Measurements from ENCODE around the gene MICOS13.

Gene MICOS13

GRCh38 chr19:5666921-5667610 is 13.2 kb downstream of the MICOS13 start:
- no peak for DNase-seq

- DNase-seq = no peak
Observed at GRCh38 chr19:5665781-5666513, 14.4 kb downstream of the MICOS13 start.

GRCh38 chr19:5664515-5664914 is 15.8 kb downstream of the MICOS13 start:
- no peak for DNase-seq

- DNase-seq = no peak
Observed at GRCh38 chr19:5663904-5664303, 16.4 kb downstream of the MICOS13 start.

GRCh38 chr19:5661483-5661882 is 18.8 kb downstream of the MICOS13 start:
- no peak for DNase-seq

GRCh38 chr19:5655412-5655811 is 24.9 kb downstream of the MICOS13 start:
- DNase-seq = no peak

- no peak for DNase-seq
Observed at GRCh38 chr19:5654931-5655330, 25.4 kb downstream of the MICOS13 start.

- DNase-seq = no peak
Observed at GRCh38 chr19:5652261-5652660, 28.1 kb downstream of the MICOS13 start.

- no peak for DNase-seq
Observed at GRCh38 chr19:5651361-5651760, 29.0 kb downstream of the MICOS13 start.

GRCh38 chr19:5648464-5648863 is 31.9 kb downstream of the MICOS13 start:
- DNase-seq = no peak

GRCh38 chr19:5646703-5647102 is 33.6 kb downstream of the MICOS13 start:
- no peak for DNase-seq

- no peak for DNase-seq
Observed at GRCh38 chr19:5645409-5645808, 34.9 kb downstream of the MICOS13 start.

- DNase-seq = no peak
Observed at GRCh38 chr19:5644037-5644436, 36.3 kb downstream of the MICOS13 start.

- DNase-seq = no peak
Observed at GRCh38 chr19:5643060-5643459, 37.3 kb downstream of the MICOS13 start.

GRCh38 chr19:5642204-5642603 is 38.1 kb downstream of the MICOS13 start:
- DNase-seq = no peak

- no peak for DNase-seq
Observed at GRCh38 chr19:5641171-5641570, 39.1 kb downstream of the MICOS13 start.

GRCh38 chr19:5637971-5638370 is 42.3 kb downstream of the MICOS13 start:
- DNase-seq = no peak

GRCh38 chr19:5635427-5635826 is 44.9 kb downstream of the MICOS13 start:
- DNase-seq = no peak

GRCh38 chr19:5632657-5633056 is 47.7 kb downstream of the MICOS13 start:
- no peak for DNase-seq

- no peak for DNase-seq
Observed at GRCh38 chr19:5632241-5632612, 48.1 kb downstream of the MICOS13 start.

GRCh38 chr19:5631567-5632240 is 48.6 kb downstream of the MICOS13 start:
- no peak for DNase-seq

- DNase-seq = no peak
Observed at GRCh38 chr19:5628919-5629481, 51.3 kb downstream of the MICOS13 start.

- no peak for DNase-seq
Observed at GRCh38 chr19:5628461-5628860, 51.9 kb downstream of the MICOS13 start.

Measured in eye (tissue), 1 donor.